GM19324 (cell line): ENCODE measurements around the gene NOL4L.

Experiments
- ATAC-seq: cut with Tn5 transposase; IDR thresholded peaks from one replicate; pipeline ENCODE4 v1.9.1; 2021; ENCODE audit warnings: mild to moderate bottlenecking, moderate library complexity; ENCODE audit not compliant: unreplicated experiment, low FRiP score

The NOL4L gene

GRCh38 chr20:32543570-32544259, 41.4 kb downstream of the NOL4L start:
- ATAC-seq: no peak

GRCh38 chr20:32542259-32542615, 42.9 kb downstream of the NOL4L start:
- ATAC-seq: no peak

GRCh38 chr20:32541323-32542258, 43.5 kb downstream of the NOL4L start:
- no peak for ATAC-seq

GRCh38 chr20:32539817-32540675, 45.1 kb downstream of the NOL4L start:
- no peak for ATAC-seq

- ATAC-seq: no peak
Observed at GRCh38 chr20:32539026-32539816, 45.9 kb downstream of the NOL4L start.

GRCh38 chr20:32538526-32538939, 46.6 kb downstream of the NOL4L start:
- no peak for ATAC-seq

GRCh38 chr20:32537657-32538525, 47.2 kb downstream of the NOL4L start:
- no peak for ATAC-seq

- ATAC-seq: no peak
Observed at GRCh38 chr20:32536851-32537656, 48.1 kb downstream of the NOL4L start.

- ATAC-seq: peak; percentile 44
Observed at GRCh38 chr20:32535953-32536823, 48.9 kb downstream of the NOL4L start.

GRCh38 chr20:32535316-32535952, 49.7 kb downstream of the NOL4L start:
- no peak for ATAC-seq

GRCh38 chr20:32534661-32535240, 50.4 kb downstream of the NOL4L start:
- no peak for ATAC-seq

GRCh38 chr20:32533732-32534131, 51.4 kb downstream of the NOL4L start:
- no peak for ATAC-seq

- no peak for ATAC-seq
Observed at GRCh38 chr20:32532246-32532645, 52.9 kb downstream of the NOL4L start.

GRCh38 chr20:32528905-32529670, 56.0 kb downstream of the NOL4L start:
- no peak for ATAC-seq

GRCh38 chr20:32528171-32528891, 56.8 kb downstream of the NOL4L start:
- no peak for ATAC-seq
